ENCODE data around the gene CRHR1. TPM values are rescaled to one million over a fixed set of nuclear protein-coding genes. Genes with fewer than 3 reads are reported as not detected.

CRHR1 gene
- under 1 TPM in 1 of 4 donors, not detected in 3; 0.75 TPM for total RNA-seq

GRCh38 chr17:45784293-45784740 lies at the start of gene CRHR1:
Gene CRHR1, plus strand, starts transcription at chr17:45784320. Its CDS starts 225 bp downstream, at chr17:45784545.
- no peak for TF ChIP-seq CTCF (IDR thresholded peaks at IDR 0.05; ENCODE audit: low read depth)

GRCh38 chr17:45734598-45734997 lies 49.5 kb upstream of the CRHR1 start:
- no peak for TF ChIP-seq CTCF (IDR thresholded peaks at IDR 0.05; ENCODE audit: low read depth)

- TF ChIP-seq CTCF (IDR thresholded peaks at IDR 0.05; ENCODE audit: low read depth), result no peak
These were observed 48.6 kb upstream of the CRHR1 start for GRCh38 chr17:45735488-45735887.

- no peak for TF ChIP-seq CTCF (IDR thresholded peaks at IDR 0.05; ENCODE audit: low read depth)
These were observed 44.3 kb upstream of the CRHR1 start for GRCh38 chr17:45739786-45740185.

GRCh38 chr17:45740553-45741330 lies 43.4 kb upstream of the CRHR1 start:
- no peak for TF ChIP-seq CTCF (IDR thresholded peaks at IDR 0.05; ENCODE audit: low read depth)

- TF ChIP-seq CTCF (IDR thresholded peaks at IDR 0.05; ENCODE audit: low read depth), result no peak
These were observed 41.9 kb upstream of the CRHR1 start for GRCh38 chr17:45742251-45742650.

GRCh38 chr17:45743626-45744326 lies 40.3 kb upstream of the CRHR1 start:
- TF ChIP-seq CTCF (IDR thresholded peaks at IDR 0.05; ENCODE audit: low read depth), result no peak
